ENCODE results near the gene AK5.

Gene AK5

GRCh38 chr1:77498918-77499317 lies 217.1 kb downstream of the AK5 start:
- no peak overlapping the region for H2AFZ ChIP-seq (ENCODE audit: low read depth, low read length, severe bottlenecking)
- TF ChIP-seq, protein P1, sequence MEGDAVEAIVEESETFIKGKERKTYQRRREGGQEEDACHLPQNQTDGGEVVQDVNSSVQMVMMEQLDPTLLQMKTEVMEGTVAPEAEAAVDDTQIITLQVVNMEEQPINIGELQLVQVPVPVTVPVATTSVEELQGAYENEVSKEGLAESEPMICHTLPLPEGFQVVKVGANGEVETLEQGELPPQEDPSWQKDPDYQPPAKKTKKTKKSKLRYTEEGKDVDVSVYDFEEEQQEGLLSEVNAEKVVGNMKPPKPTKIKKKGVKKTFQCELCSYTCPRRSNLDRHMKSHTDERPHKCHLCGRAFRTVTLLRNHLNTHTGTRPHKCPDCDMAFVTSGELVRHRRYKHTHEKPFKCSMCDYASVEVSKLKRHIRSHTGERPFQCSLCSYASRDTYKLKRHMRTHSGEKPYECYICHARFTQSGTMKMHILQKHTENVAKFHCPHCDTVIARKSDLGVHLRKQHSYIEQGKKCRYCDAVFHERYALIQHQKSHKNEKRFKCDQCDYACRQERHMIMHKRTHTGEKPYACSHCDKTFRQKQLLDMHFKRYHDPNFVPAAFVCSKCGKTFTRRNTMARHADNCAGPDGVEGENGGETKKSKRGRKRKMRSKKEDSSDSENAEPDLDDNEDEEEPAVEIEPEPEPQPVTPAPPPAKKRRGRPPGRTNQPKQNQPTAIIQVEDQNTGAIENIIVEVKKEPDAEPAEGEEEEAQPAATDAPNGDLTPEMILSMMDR (IDR thresholded peaks at IDR 0.05; ENCODE audit: insufficient read depth, low read length, poor library complexity, severe bottlenecking): no peak
- no peak for TF ChIP-seq EZH2phosphoT487 (conservative IDR thresholded peaks at IDR 0.05; ENCODE audit: low read length)
- H3K9me3 ChIP-seq (ENCODE audit: insufficient read depth, low read length): no peaks in the 10 kb centered on the region
- no peaks in the 10 kb centered on the region for H3K9me2 ChIP-seq (replicated peaks; ENCODE audit: insufficient read depth, low read length)
- no peak overlapping the region for H3K4me3 ChIP-seq (ENCODE audit: insufficient read depth, low read length, poor library complexity, severe bottlenecking)
- H3K79me2 ChIP-seq (ENCODE audit: insufficient read depth, low read length): no peaks in the 10 kb centered on the region
- H4K20me1 ChIP-seq (ENCODE audit: low read depth, low read length): no peaks in the 10 kb centered on the region
- no peak overlapping the region for H3K9ac ChIP-seq (ENCODE audit: low read length)
- H3K27ac ChIP-seq (ENCODE audit: low read depth, low read length): no peak overlapping the region
- no peaks in the 10 kb centered on the region for H3F3A ChIP-seq (ENCODE audit: insufficient read depth)
- H3K4me2 ChIP-seq (ENCODE audit: low read depth, low read length, poor library complexity, severe bottlenecking): no peak overlapping the region
- no peaks in the 10 kb centered on the region for H3K36me3 ChIP-seq (ENCODE audit: low read length)
- no peaks in the 10 kb centered on the region for H3K27me3 ChIP-seq (ENCODE audit: low read length)

DNA sequence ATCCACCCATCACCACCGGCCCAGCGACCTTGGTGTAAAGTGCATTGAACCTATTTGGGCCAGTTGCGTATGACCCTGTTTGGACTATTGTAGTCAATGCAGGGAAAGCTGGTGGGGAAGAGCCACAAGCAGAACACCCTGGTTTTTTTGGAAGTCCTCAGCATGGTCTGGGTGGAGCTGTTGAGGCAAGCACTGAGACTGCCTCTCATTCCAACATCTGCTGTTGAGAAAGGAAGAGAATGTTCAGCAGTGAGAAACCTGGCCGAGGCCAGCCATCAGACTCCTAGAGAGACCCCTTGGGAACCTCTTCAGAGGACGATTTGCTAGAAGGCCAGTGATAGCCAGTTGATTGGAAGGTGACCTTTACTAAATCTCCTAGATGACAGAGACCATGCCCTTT lies 217.6 kb downstream of the AK5 start:
- Histone ChIP-seq H3K9ac (ENCODE audit: low read length) (no peak overlapping the region), H3K36me3 (ENCODE audit: low read length) (no peaks in the 10 kb centered on the region), H3K27ac (ENCODE audit: low read depth, low read length) (no peak overlapping the region), H2AFZ (ENCODE audit: low read depth, low read length, severe bottlenecking) (no peak overlapping the region), H3K27me3 (ENCODE audit: low read length) (no peaks in the 10 kb centered on the region), H3K79me2 (ENCODE audit: insufficient read depth, low read length) (no peaks in the 10 kb centered on the region), H3K9me3 (ENCODE audit: insufficient read depth, low read length) (no peaks in the 10 kb centered on the region), H3F3A (ENCODE audit: insufficient read depth) (no peaks in the 10 kb centered on the region), H4K20me1 (ENCODE audit: low read depth, low read length) (no peaks in the 10 kb centered on the region), H3K9me2 (replicated peaks; ENCODE audit: insufficient read depth, low read length) (no peaks in the 10 kb centered on the region), H3K4me3 (ENCODE audit: insufficient read depth, low read length, poor library complexity, severe bottlenecking) (no peak overlapping the region), H3K4me2 (ENCODE audit: low read depth, low read length, poor library complexity, severe bottlenecking) (no peak overlapping the region)
- TF ChIP-seq EZH2phosphoT487 (conservative IDR thresholded peaks at IDR 0.05; ENCODE audit: low read length): no peak
- TF ChIP-seq, protein P1 (IDR thresholded peaks at IDR 0.05; ENCODE audit: insufficient read depth, low read length, poor library complexity, severe bottlenecking): no peak

DNA sequence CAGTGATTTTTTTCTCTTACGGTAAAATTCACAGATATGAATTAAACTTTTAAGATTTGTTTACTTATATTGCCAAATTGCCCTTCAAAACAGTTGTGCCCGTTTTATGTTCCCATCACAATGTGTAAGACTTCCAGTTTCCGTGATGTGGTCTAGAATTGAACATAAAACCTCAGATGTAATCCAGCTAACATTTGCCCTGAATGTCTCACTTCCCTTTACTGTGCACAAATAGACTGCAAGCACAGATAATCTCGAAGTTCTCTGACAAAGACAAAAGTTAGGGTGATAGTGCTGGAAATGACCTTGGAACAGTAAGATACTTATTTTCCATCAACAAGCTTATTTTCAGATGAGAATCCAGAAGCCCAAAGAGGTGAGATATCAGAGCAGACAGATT lies 223.2 kb downstream of the AK5 start:
- no peaks in the 10 kb centered on the region for H3K79me2 ChIP-seq (ENCODE audit: insufficient read depth, low read length)
- no peaks in the 10 kb centered on the region for H3K9me3 ChIP-seq (ENCODE audit: insufficient read depth, low read length)
- no peaks in the 10 kb centered on the region for H3K27me3 ChIP-seq (ENCODE audit: low read length)
- no peak overlapping the region for H3K9ac ChIP-seq (ENCODE audit: low read length)
- H4K20me1 ChIP-seq (ENCODE audit: low read depth, low read length): no peaks in the 10 kb centered on the region
- H3K9me2 ChIP-seq (replicated peaks; ENCODE audit: insufficient read depth, low read length): no peaks in the 10 kb centered on the region
- no peaks in the 10 kb centered on the region for H3F3A ChIP-seq (ENCODE audit: insufficient read depth)
- no peak overlapping the region for H3K4me3 ChIP-seq (ENCODE audit: insufficient read depth, low read length, poor library complexity, severe bottlenecking)
- H3K4me2 ChIP-seq (ENCODE audit: low read depth, low read length, poor library complexity, severe bottlenecking): no peak overlapping the region
- no peak overlapping the region for H3K27ac ChIP-seq (ENCODE audit: low read depth, low read length)
- no peaks in the 10 kb centered on the region for H3K36me3 ChIP-seq (ENCODE audit: low read length)
- H2AFZ ChIP-seq (ENCODE audit: low read depth, low read length, severe bottlenecking): no peak overlapping the region
- TF ChIP-seq, protein P1 (IDR thresholded peaks at IDR 0.05; ENCODE audit: insufficient read depth, low read length, poor library complexity, severe bottlenecking): no peak
- no peak for TF ChIP-seq EZH2phosphoT487 (conservative IDR thresholded peaks at IDR 0.05; ENCODE audit: low read length)
